GM12872 (cell line): Measurements from ENCODE around the gene ERGIC1.

Experiments
- CTCF ChIP-seq: IDR thresholded peaks from 3 replicates; pipeline ENCODE4 v1.5.1; 2011; ENCODE audit warnings: low read depth, mild to moderate bottlenecking, low read length, moderate library complexity; ENCODE audit not compliant: insufficient read depth

The ERGIC1 gene

GRCh38 chr5:172915514-172915913 lies 81.5 kb downstream of the ERGIC1 start:
- no peak for TF ChIP-seq CTCF

- TF ChIP-seq CTCF = no peak
Measured at GRCh38 chr5:172918421-172919371, 84.6 kb downstream of the ERGIC1 start.

- TF ChIP-seq CTCF = no peak
Measured at GRCh38 chr5:172919525-172920446, 85.7 kb downstream of the ERGIC1 start.

GRCh38 chr5:172920447-172920849 lies 86.4 kb downstream of the ERGIC1 start:
- TF ChIP-seq CTCF = no peak

GRCh38 chr5:172920995-172921394 lies 86.9 kb downstream of the ERGIC1 start:
- no peak for TF ChIP-seq CTCF

GRCh38 chr5:172921906-172922305 lies 87.9 kb downstream of the ERGIC1 start:
- TF ChIP-seq CTCF = no peak

GRCh38 chr5:172923539-172923938 lies 89.5 kb downstream of the ERGIC1 start:
- no peak for TF ChIP-seq CTCF
